ENCODE data around the gene NUDT3.
"Not testable (repeated sequence)": the region's sequence is repeated elsewhere in the genome, so short reads cannot be mapped to it uniquely, and the experiment has no call there.

DNA sequence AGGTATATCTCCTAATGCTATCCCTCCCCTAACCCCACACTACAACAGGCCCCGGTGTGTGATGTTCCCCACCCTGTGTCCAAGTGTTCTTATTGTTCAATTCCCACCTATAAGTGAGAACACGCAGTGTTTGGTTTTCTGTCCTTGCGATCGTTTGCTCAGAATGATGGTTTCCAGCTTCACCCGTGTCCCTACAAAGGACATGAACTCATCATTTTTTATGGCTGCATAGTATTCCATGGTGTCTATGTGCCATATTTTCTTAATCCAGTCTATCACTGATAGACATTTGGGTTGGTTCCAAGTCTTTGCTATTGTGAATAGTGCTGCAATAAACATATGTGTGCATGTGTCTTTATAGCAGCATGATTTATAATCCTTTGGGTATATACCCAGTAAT, 20.6 kb downstream of the NUDT3 start:
- TF ChIP-seq, protein P1, sequence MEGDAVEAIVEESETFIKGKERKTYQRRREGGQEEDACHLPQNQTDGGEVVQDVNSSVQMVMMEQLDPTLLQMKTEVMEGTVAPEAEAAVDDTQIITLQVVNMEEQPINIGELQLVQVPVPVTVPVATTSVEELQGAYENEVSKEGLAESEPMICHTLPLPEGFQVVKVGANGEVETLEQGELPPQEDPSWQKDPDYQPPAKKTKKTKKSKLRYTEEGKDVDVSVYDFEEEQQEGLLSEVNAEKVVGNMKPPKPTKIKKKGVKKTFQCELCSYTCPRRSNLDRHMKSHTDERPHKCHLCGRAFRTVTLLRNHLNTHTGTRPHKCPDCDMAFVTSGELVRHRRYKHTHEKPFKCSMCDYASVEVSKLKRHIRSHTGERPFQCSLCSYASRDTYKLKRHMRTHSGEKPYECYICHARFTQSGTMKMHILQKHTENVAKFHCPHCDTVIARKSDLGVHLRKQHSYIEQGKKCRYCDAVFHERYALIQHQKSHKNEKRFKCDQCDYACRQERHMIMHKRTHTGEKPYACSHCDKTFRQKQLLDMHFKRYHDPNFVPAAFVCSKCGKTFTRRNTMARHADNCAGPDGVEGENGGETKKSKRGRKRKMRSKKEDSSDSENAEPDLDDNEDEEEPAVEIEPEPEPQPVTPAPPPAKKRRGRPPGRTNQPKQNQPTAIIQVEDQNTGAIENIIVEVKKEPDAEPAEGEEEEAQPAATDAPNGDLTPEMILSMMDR (IDR thresholded peaks at IDR 0.05): not testable (repeated sequence)
- TF ChIP-seq POLR2AphosphoS5, EP300 (IDR thresholded peaks at IDR 0.05): not testable (repeated sequence)

Measured in gastroesophageal sphincter (tissue), 3 donors.